SH-SY5Y (cell line): ENCODE data around the gene TBC1D24.

ENCODE experiments used
- GATA2 ChIP-seq: IDR thresholded peaks from 2 replicates; pipeline ENCODE4 v1.6.1; 2011; ENCODE audit warnings: mild to moderate bottlenecking, low read depth, low read length
- GATA3 ChIP-seq: IDR thresholded peaks from 2 replicates; pipeline ENCODE4 v1.6.1; 2011; ENCODE audit warnings: low read depth, mild to moderate bottlenecking, low read length, moderate library complexity

GRCh38 chr16:2494616-2495015 is 19.7 kb downstream of the TBC1D24 start:
- TF ChIP-seq GATA3 (no peak), GATA2 (no peak)
